HG03521 (cell line): ENCODE data around the gene MAST2.
"Not testable (repeated sequence)": the region's sequence is repeated elsewhere in the genome, so short reads cannot be mapped to it uniquely, and the experiment has no call there.

Experiments
- ATAC-seq: cut with Tn5 transposase; IDR thresholded peaks from one replicate; pipeline ENCODE4 v1.9.1; 2021; ENCODE audit warnings: mild to moderate bottlenecking, moderate library complexity; ENCODE audit not compliant: unreplicated experiment

MAST2 gene

DNA sequence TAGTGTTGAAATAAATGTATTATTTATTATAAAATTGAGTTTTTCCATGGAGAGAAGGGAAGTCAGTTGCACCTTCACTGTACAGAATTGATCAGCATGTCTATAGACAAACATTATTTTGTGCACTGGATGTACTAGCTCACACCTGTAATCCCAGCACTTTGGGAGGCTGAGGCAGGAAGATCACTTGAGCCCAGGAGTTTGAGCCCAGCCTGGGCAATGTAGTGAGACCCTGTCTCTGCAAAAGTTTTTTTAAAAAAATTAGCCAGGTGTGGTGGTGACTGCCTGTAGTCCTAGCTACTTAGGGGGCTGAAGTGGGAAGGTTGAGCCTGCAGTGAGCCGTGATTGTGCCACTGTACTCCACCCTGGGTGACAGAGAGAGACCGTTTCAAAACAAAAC is 87.7 kb downstream of the MAST2 start:
- no peak for ATAC-seq

DNA sequence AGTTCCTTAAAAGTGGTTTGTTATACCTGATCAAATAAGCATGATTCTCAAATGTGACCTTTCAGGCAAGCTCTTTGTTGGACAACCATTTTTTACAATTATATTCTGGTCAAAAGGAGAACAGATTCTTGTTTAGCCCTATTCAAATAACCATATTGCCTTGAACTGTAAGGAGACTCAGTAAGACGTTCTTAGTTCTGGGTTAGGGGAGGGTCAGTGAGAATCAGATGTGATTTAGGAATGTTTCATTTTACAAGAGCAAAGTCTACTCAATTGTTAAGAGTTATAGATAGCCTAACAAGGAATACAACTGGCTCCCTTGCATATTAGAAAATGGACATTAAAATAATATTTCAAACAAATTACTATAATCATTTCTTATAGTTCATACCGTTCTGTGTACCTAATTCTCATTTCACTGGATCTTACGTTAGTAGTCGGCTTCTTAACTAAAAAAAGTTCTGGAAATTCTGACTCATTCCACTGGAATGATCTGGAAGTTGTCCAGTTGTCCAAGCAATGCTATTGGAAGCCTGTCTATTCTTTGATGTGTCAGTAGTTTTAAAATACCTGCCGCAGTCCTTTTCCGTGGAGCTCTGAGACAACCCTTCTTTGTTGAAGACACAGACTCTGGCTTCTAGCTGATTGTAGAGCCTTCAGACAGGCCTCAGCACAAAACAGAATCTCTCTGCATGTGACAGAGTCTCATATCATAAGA is 88.8 kb downstream of the MAST2 start:
- no peak for ATAC-seq

- ATAC-seq, result no peak
Observed at GRCh38 chr1:45894331-45894730, 90.9 kb downstream of the MAST2 start.

DNA sequence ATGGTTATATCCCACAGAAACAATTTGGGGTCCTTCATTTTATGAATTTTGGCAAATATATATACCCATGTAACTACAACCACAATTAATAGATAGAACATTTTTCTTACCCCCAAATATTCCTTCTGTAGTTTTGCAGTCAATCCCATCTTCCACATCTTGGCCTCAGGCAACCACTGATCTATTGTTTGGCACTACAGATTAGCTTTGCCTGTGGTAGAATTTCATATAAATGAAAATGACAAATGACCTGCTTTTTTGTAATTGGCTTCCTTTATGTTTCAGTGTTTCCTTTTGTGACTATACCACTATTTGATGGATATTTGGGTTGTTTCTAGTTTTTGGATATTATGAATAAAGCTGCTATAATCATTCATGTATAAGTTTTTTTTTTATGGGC is 91.5 kb downstream of the MAST2 start:
- no peak for ATAC-seq

GRCh38 chr1:45895406-45895805 is 92.0 kb downstream of the MAST2 start:
- ATAC-seq, result no peak

DNA sequence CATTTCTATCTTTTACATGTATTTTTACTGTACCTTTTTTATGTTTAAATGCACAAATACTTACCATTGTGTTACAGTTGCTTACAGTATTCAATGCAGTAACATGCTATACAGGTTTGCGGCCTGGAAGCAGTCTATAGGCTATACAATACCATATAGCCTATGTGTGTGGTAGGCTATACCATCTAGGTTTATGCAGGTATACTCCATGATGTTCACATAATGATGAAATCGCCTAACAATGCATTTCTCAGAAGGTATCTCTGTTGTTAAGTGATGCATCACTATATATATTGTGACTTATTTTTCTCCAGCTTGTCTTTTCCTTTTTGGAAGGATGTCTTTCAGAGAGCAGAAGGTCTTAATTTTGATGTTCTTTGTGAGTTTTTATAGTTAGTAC is 103.5 kb downstream of the MAST2 start:
- no peak for ATAC-seq

GRCh38 chr1:45908611-45909140 is 105.3 kb downstream of the MAST2 start:
- ATAC-seq, result no peak

- no peak for ATAC-seq
Observed at GRCh38 chr1:45911634-45912033, 108.2 kb downstream of the MAST2 start.

DNA sequence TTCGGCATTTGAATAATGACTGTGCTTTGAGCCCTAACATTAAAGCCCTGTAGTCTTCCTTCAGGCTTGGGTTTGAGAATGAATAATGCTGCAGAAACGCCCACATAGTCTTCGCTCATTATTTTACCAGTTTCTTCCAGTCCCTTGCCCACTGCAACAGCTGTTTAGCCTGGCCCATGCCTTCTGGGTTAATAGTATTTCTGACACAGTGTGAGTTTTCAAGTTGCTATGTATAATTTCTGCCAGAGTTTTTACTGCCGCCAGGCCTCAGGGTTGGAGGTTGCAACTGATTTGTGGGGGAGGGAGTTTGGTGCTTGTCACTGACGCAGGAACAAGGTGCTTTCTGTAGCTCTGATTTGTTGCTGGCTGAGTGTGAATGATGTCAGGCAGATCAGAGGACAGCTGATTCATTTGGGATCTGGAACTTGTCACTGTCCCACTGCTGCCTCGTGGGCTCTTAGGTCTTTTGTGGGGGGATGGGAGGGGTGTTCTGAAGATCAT is 109.8 kb downstream of the MAST2 start:
- no peak for ATAC-seq

DNA sequence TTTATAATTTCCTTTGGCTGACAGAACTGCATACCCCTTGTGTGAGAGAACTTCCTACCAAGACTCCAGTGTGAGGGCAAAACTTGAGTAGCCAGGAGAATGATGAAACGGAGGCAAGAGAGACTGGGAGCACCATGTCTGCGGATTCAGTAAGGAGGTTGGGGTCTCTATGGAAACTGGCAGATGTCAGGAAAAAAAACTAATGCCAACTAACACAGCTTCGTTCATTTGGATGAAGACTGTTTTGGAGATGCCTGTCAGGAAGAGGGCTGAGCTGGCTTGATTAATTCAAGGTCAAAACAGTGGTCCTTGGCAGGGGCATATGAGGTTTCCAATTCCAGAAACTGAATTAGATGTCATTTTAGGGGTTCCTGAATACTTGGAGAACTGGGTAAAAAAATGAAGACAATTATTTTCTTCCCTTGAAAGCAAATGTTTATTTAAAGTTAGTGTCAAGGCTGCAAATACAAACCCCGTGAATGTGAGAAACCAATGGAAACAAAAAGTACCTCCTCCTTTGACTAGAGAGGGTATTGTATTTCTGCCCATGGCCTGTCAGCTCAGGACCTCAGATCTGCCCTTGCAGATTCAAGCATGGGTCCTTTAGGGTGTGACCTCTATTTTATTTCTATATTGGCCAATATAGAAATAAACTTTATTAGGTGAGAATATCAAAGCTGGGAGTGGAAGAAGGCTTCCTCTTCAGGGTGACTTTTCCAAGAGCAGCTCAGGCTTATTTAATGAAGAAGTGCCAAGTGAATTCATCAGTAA is 110.5 kb downstream of the MAST2 start:
- no peak for ATAC-seq

GRCh38 chr1:45914836-45915235 is 111.4 kb downstream of the MAST2 start:
- ATAC-seq, result no peak

DNA sequence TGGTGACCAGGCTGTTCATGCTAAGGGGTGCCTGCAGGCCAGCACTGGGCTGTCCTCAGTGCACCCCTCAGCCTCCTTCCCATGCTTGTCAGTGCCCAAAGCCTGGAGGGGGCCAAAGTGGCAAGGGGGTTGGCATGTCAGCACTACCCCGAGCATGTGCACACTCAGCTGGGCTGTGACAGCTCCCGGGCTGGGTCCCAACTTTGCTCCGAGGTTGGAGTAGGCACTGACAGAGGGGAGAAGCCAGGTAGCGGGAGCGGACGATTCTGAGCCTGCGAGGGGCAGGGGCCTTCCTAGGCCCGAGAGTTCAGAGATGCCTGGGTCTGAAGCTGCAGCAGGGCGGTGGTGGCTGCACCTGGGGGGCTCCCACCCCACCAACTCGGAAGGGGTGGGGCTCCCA is 119.0 kb downstream of the MAST2 start:
- no peak for ATAC-seq

DNA sequence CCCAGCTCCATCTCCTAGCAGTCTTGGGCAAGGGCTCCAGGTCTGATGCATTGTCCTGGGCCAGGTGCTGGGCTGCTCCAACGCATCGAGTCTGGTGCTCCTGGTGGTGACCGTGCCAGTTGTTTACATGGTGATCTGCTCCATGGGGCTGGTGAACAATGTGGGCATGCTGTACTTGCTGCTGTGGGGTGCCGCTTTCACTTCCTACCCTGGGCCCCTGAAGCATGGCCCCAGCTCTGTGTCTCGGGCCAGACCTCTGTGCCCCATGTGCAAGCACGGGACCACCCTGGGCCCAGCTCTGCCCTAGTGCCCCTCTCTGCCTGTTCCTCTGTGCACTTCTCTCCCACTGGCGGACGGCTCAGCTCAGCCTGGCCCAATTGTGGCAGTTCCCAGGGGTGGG is 119.4 kb downstream of the MAST2 start:
- ATAC-seq, result no peak

DNA sequence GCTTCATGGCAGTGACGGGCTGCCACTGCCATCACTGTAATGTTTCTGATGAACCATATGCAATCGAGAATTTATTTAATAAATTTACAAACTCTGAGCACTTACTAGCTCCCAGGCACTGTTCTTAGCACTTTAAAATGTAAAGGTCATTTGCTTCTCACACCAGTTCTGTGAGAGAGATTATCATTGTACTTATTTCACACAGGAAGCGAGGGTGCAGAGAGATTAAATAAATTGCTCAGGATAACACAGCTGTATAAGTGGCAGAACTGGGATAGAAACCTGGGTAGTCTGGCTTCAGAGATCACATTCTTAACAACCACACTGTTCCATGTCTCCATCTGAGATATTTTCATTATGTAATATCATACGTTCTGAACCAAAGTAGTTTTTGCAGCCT is 119.9 kb downstream of the MAST2 start:
- no peak for ATAC-seq

- no peak for ATAC-seq
Observed at GRCh38 chr1:45924736-45925135, 121.3 kb downstream of the MAST2 start.

- no peak for ATAC-seq
Observed at GRCh38 chr1:45925728-45926287, 122.4 kb downstream of the MAST2 start.

DNA sequence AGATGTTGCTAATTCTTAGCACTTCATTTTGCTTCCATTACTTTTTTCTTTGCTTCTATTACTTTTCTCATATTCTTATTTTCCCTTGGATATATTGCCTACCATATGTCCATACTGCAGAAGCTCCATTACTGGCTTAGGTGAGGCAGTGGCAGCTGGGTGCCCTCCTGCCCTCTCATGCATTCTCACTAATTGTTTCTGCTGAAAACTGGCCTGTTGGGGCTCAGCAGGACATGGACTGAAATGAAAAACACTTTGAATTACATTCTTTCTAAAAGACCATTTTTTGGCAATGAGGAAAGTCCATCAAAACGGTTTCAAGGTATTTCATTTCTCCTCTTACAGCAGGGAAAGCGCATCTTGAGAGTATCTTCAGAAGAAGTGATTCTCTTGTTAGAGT is 122.9 kb downstream of the MAST2 start:
- no peak for ATAC-seq

- not testable (repeated sequence) for ATAC-seq
Observed at GRCh38 chr1:45927231-45927915, 124.0 kb downstream of the MAST2 start.

DNA sequence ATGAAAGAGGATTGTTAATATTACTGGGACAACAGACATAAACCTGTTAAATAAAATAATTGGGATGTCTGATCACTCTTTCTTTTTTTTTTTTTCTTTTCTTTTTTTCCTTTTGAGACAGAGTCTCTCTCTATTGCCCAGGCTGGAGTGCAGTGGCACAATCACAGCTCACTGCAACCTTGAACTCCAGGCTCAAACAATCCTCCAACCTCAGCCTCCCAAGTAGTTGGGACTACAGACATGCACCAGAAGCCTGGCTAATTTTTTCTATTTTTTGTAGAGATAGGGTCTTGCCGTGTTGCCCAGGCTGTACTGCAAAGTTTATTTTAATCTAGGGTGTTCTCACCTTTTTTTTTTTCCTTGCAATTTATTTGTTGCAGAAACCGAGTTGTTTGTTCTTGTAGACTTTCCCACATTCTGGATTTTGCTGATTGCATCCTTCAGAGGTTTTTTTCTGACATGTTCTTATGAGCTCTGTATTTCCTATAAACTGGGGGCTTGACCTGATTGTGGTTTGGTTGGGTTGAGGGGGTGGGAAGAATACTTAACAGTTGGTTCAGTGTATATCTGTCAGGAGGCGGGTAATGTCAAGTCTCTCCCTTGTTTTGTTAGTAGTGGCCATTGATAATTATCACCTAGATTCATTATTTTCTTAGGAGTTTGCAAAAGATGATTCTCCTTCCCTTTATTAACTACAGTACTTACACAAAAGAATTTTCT is 125.2 kb downstream of the MAST2 start:
- no peak for ATAC-seq

DNA sequence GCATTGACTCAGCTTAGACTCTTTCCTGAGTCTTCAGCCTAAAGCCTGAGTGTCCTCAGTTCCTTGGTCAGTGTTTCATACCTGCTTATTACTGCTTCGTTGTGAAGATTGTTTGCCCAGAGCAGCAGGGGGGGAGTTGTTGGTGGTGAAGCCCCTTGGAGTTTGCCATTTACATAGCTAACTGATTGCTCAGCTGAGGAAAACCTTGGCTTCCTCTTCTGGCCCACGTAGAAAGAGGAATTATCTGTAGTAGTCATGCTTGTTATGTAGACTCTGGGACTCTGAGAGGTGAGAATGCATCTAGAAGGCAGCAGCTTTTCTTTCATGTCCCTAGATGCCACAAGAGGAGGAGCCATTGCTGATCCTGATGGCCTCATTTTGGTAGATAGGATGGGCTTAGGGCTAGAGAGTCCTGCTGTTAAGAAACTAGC is 125.9 kb downstream of the MAST2 start:
- ATAC-seq, result no peak
